Sigmoid colon (tissue), 7 donors: Measurements from ENCODE around the gene QTRT2. TPM values are rescaled to one million over a fixed set of nuclear protein-coding genes. Genes with fewer than 3 reads are reported as not detected.

Experiments used
- DNase-seq: peaks from one replicate; pipeline ENCODE4 v3.0.0-alpha.2; 2019
- H3K27ac ChIP-seq, 4 donors: fragments of 200-600 bp; sonication (generic); one replicate each; pipeline ENCODE4 v1.5.1; 2016 to 2019; ENCODE audit warnings: mild to moderate bottlenecking in 1 of 4
- H3K27me3 ChIP-seq, 3 donors: fragments of 200-600 bp; sonication (generic); one replicate each; pipeline ENCODE4 v1.5.1; 2019; ENCODE audit warnings: mild to moderate bottlenecking in 1 of 3
- H3K36me3 ChIP-seq, 4 donors: fragments of 200-600 bp; sonication (generic); one replicate each; pipeline ENCODE4 v1.5.1; 2016 to 2019
- H3K4me1 ChIP-seq, 4 donors: fragments of 200-600 bp; sonication (generic); one replicate each; pipeline ENCODE4 v1.5.1; 2017 to 2019
- H3K4me3 ChIP-seq, 4 donors: fragments of 200-600 bp; sonication (generic); one replicate each; pipeline ENCODE4 v1.5.1; 2017 to 2019; ENCODE audit warnings: mild to moderate bottlenecking in 2 of 4, moderate library complexity in 1 of 4
- H3K9me3 ChIP-seq, 4 donors: fragments of 200-600 bp in 3 of 4; sonication (generic) in 3 of 4; one replicate each; pipeline versions ENCODE4 v1.5.1 to v1.6.1; 2013 to 2019
- CTCF ChIP-seq, 4 experiments: fragments of 450-650 bp in 3 of 4; fragments of 200-600 bp in 1 of 4; IDR thresholded peaks; one replicate each; pipeline ENCODE4 v1.5.1; 2016 to 2019; ENCODE audit warnings: antibody characterized with exemption in 4 of 4, mild to moderate bottlenecking in 3 of 4, moderate library complexity in 2 of 4
- EP300 ChIP-seq, 4 donors: sonication (generic); formaldehyde crosslinking; IDR thresholded peaks; one replicate each; pipeline ENCODE4 v1.6.1; 2017; ENCODE audit warnings: antibody characterized with exemption in 4 of 4
- POLR2A ChIP-seq, 2 donors: fragments of 450-650 bp; IDR thresholded peaks; one replicate each; pipeline ENCODE4 v1.6.1; 2016; ENCODE audit warnings: antibody characterized with exemption in 2 of 2, mild to moderate bottlenecking in 2 of 2, moderate library complexity in 2 of 2
- POLR2AphosphoS5 ChIP-seq, 4 donors: sonication (generic); formaldehyde crosslinking; IDR thresholded peaks; one replicate each; pipeline ENCODE4 v1.6.1; 2017; ENCODE audit warnings: antibody characterized with exemption in 4 of 4
- WGBS, 2 donors: extraction: QIAGEN DNeasy Blood & Tissue Kit; methylation state at CpG; one replicate each; pipeline ENCODE4 v1.1.7; 2013; 5-methylcytosine and 5-hydroxymethylcytosine counted together
- intact Hi-C: fragments of 100-400 bp; cut with DNase I; formaldehyde crosslinking; loops from one replicate; pipeline ENCODE4 v1.15.1; 2023
- polyA plus RNA-seq, 3 donors: library from polyadenylated mRNA; stranded (reverse); fragments of 200-250 nt; gene quantifications; one replicate each; pipeline ENCODE4 v1.2.3, GENCODE V29; 2013
- total RNA-seq, 4 donors: library from RNA; depleted of rRNA; stranded (reverse); fragments of >200 nt; gene quantifications; one replicate each; pipeline ENCODE4 v1.1.0, GENCODE V29; 2016
- donor health status: healthy with polysubstance abuse.
- donor health status: Bipolar disorder and iron deficiency.
- donor health status: healthy.

Gene QTRT2
- total and polyA plus RNA-seq, 7 donors: 5.8 to 17.5 (median 10.2) TPM

GRCh38 chr3:114020907-114021306, 35.6 kb upstream of the QTRT2 start:
- Histone ChIP-seq H3K9me3 (no peaks in the 10 kb centered on the region), H3K4me3 (no peak overlapping the region), H3K4me1 (no peaks in the 10 kb centered on the region), H3K27me3 (no peaks in the 10 kb centered on the region), H3K27ac (no peak overlapping the region), H3K36me3 (no peaks in the 10 kb centered on the region)
- intact Hi-C loops: no loop called here
- no peak for TF ChIP-seq POLR2A (IDR thresholded peaks at IDR 0.05)
- no peak for TF ChIP-seq EP300 (IDR thresholded peaks at IDR 0.05)
- TF ChIP-seq CTCF (IDR thresholded peaks at IDR 0.05): no peak
- TF ChIP-seq POLR2AphosphoS5 (IDR thresholded peaks at IDR 0.05): no peak
- 83 to 89% methylated on average over 2 of the region's 2 CpGs for WGBS, 2 donors
- no peak for DNase-seq

- intact Hi-C loops: no loop called here
- 86% methylated on average over 4 of the region's 4 CpGs for WGBS, 2 donors
- no peaks in the 10 kb centered on the region for H3K4me1 ChIP-seq
Observed at GRCh38 chr3:114022145-114022802, 34.3 kb upstream of the QTRT2 start.

DNA sequence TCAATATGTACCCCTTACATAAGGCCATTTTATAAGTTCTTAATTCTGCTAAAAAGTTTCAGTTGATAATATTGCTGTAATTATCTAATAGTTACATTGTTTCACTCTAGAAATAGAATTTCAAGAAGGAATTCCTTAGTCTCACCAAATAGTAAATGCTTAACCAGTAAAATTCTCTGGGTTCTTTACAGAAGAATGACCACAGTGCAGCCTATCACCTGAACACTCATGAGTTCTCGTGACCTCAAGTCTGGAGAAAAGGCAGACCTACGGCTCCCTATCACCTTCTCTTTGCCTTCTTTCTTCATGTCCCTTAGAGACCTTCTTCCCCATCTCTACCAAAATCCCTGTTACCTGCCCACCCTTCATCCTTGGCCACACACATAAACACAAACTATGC, 31.1 kb upstream of the QTRT2 start:
- H3K27me3 ChIP-seq: no peaks in the 10 kb centered on the region
- intact Hi-C loops: no loop called here
- H3K9me3 ChIP-seq: no peaks in the 10 kb centered on the region
- peaks cover 0 to 13% (median 0%) of the 10 kb centered on the region in 4 donors for H3K36me3 ChIP-seq
- no peak overlapping the region for H3K27ac ChIP-seq
- no peak for DNase-seq
- H3K4me1 ChIP-seq: no peaks in the 10 kb centered on the region
- WGBS, 2 donors: 94 to 97% methylated on average over 2 of the region's 2 CpGs
- H3K4me3 ChIP-seq: no peak overlapping the region
- TF ChIP-seq EP300 (IDR thresholded peaks at IDR 0.05): no peak
- TF ChIP-seq POLR2AphosphoS5 (IDR thresholded peaks at IDR 0.05): no peak
- TF ChIP-seq POLR2A (IDR thresholded peaks at IDR 0.05): no peak
- TF ChIP-seq CTCF (IDR thresholded peaks at IDR 0.05): no peak

More at GRCh38 chr3:114022145-114022802, 34.3 kb upstream of the QTRT2 start:
- Histone ChIP-seq H3K27me3 (no peaks in the 10 kb centered on the region), H3K9me3 (no peaks in the 10 kb centered on the region), H3K4me3 (no peak overlapping the region), H3K36me3 (no peaks in the 10 kb centered on the region), H3K27ac (no peak overlapping the region)
- TF ChIP-seq CTCF (IDR thresholded peaks at IDR 0.05): no peak
- no peak for TF ChIP-seq EP300 (IDR thresholded peaks at IDR 0.05)
- no peak for TF ChIP-seq POLR2AphosphoS5 (IDR thresholded peaks at IDR 0.05)
- no peak for TF ChIP-seq POLR2A (IDR thresholded peaks at IDR 0.05)
- no peak for DNase-seq

DNA sequence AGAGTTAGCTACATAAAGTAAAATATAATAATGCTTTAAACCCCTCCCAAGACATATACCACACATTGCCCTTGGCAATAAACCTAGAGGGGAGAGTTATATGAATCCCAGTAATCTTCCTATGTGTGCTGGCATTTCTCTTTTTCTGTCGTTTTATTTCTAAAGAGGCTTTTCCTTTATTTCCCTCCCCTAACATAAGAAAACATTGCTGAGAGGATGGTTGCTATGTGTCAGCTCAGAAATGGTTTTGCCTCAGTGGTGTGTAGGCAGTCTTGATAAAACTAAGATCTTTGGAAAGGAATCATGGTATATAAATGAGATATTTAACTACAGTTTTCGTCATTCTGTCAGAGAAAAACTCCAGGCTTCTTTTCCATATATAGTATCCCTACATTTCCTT, 30.2 kb upstream of the QTRT2 start:
- intact Hi-C loops: no loop called here
- H3K9me3 ChIP-seq: no peaks in the 10 kb centered on the region
- 79 to 82% methylated on average over 2 of the region's 2 CpGs for WGBS, 2 donors
- H3K4me1 ChIP-seq: no peaks in the 10 kb centered on the region
- DNase-seq: no peak
- no peak overlapping the region for H3K27ac ChIP-seq
- no peak overlapping the region for H3K4me3 ChIP-seq
- TF ChIP-seq CTCF (IDR thresholded peaks at IDR 0.05) (no peak), EP300 (IDR thresholded peaks at IDR 0.05) (no peak), POLR2A (IDR thresholded peaks at IDR 0.05) (no peak), POLR2AphosphoS5 (IDR thresholded peaks at IDR 0.05) (no peak)
- H3K36me3 ChIP-seq: peaks cover 0 to 13% (median 0%) of the 10 kb centered on the region in 4 donors
- H3K27me3 ChIP-seq: no peaks in the 10 kb centered on the region

GRCh38 chr3:114033721-114034120, 22.8 kb upstream of the QTRT2 start:
- no peak for TF ChIP-seq EP300 (IDR thresholded peaks at IDR 0.05)
- no peak for TF ChIP-seq POLR2AphosphoS5 (IDR thresholded peaks at IDR 0.05)
- TF ChIP-seq CTCF (IDR thresholded peaks at IDR 0.05): no peak
- no peak for TF ChIP-seq POLR2A (IDR thresholded peaks at IDR 0.05)
- intact Hi-C loops: no loop called here
- Histone ChIP-seq H3K27ac (no peak overlapping the region), H3K36me3 (peaks cover 0 to 57% (median 4%) of the 10 kb centered on the region in 4 donors), H3K27me3 (no peaks in the 10 kb centered on the region), H3K4me3 (no peak overlapping the region), H3K9me3 (no peaks in the 10 kb centered on the region), H3K4me1 (no peaks in the 10 kb centered on the region)
- DNase-seq: no peak
- 56 to 72% methylated on average over 1 of the region's 1 CpG for WGBS, 2 donors
